Stimulated activated naive CD4-positive, alpha-beta T cell treated with Interleukin-2 at 50 U/mL for 16 hours (primary cell): ENCODE data around the gene UBE2V1.

Experiments used
- DNase-seq: peaks from one replicate; lab custom pipeline; 2025; lab: John Stamatoyannopoulos, UW

Gene UBE2V1

DNA sequence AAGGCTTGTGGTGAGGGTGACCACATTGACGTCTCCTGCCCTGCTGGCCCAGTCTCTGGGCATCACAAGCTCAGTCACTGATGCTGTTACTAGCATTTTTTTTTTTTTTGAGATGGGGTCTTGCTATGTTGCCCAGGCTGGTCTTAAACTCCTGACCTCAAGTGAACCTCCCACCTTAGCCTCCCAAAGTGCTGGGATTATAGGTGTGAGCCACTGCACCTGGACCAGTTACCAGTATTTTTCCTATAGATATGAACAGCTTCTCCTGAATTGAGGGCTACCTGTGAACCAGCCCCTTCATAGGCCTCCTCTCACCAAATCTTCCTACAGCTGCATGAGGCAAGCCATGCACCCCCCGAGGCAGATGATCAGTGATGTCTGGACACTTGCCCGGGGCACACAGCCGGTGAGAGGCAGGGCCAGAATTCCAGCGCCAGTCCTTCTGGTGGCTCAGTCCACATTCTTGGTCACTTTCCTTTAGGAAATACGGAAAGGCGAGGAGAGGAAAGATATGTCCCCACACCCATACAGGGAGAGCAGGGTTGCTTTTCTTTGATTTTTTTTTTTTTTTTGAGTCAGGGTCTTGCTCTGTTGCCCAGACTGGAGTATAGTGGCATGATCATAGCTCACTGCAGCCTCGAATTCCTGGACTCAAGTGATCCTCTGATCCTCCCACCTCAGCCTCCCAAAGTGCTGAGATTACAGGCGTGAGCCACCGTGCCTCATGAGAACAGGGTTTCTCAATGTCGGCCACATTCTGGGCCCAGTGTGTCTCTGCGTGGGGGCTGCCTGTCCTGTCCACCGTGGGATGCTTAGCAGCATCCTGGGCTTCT lies 50.7 kb downstream of the UBE2V1 start:
- no peak for DNase-seq

DNA sequence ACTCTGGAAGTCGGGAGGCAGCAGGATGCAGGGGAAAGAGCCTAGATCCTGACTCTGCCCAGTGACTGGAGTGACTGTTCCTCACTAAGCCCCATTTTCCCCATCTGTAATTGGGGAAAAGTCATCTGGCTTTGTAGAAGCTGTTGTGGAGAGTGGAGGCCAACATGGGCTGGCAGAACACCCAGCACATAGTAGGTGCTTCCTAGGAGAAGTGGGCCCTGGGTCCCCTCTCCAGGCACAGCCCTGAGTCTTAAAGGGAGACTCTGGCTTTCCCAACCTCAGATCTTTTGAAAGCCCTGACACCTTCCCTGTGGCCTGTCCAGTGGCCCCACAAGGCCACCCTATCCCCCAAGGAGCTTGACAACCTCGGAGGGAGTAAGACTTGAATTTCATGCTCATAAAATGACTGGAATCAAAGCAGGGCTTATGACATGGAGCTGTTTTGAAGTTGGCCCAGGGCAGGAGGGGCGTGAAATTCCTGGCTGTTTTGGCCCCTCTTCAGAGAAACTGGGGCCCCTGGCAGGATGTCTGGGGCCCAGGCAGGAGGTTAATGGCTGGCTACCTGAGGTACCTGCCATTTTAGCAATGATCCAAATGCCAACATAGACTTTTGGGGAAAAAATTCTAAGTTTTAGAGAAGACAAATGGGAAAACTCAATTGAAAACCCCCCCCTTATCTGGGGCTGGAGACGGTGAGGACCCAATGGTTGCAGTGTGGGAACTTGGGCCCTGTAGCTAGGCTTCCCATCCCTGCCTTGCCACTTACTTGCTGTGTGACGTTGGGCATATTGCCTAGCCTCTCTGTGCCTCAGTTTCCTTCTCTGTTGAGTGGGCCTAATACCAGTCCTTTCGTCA lies 51.6 kb downstream of the UBE2V1 start:
- no peak for DNase-seq

DNA sequence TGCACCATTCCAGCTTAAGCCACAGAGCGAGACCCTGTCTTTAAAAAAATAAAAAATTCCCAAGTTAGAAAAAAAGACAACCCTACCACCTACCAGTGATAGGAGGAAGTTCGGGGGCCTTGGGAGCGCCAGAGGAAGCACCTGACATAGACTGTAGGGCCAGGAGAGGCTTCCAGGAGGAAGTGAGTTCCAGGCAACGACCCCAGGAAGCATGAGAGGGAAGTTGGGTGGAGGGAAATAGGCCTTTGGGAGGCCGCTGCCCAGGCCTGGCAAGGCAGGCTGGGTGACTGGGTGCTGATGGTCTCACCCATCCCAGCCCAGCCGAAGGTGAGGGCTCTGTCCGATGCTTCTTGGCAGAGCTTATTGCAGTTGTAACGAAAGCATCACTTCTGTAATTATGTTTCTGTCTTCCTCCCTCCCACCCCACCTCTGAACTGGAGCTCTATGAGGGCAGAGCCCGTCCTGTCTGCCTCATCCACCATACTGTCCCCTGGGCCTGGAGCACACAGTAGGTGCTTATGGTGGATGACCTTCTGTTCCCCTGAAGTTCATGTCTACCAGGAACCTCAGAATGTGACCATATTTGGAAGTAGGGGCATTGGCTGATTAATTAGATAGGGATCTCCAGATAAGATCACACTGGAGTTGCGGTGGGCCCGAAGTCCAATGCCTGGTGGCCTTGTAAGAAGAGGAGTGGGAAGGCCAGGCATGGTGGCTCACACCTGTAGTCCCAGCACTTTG lies 54.1 kb downstream of the UBE2V1 start:
- no peak for DNase-seq

DNA sequence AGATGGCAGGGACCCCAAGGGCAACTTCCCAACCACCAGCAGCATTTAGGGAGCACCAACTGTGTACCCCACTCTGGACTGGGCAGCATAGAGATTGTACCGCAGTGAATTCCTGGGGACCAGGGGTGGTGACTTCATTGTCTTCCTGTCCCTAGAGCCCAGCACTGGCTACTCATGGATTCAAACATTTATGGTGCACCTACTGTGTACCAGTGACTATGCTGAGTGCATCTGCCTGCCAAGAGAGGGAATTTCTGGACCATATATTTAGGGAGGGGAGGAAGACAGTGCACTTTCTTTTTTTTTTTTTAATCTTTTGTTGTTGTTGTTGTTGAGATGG lies 55.3 kb downstream of the UBE2V1 start:
- no peak for DNase-seq

DNA sequence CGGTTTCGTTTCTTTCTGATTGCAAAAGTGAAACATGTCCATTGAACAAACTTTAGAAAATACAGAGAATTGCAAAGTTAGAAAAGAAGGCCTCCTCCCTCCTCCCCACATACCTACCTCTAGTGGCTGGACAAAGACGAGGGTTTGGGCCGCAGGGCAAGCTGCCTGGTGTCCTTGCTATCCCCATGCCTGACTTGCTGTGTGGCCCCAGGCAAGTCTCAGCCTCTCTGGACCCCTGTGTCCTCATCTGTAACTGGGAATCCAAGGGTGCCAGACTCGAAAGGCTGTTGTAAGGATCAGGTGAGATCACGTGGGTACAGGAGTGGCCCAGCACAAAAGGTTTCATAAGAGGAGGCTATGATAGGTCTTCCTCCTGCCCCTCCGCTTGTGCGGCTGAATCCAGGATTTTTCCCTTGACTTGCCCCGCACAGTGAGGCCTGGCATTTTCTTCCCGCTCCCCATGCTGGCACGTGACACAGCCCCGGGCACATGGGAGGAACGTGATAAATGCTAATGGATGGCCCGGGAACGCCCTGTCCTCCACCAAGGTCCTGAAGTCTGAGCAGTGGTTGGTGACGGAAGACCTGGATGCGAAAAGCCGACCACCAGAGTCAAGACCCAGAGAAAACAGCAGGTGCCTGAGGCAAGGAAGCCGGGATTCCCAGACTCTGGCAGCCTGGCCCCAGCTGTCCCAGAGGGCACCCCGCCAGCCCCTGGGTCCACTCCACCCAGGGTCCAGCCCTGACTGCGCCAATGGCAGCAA lies 55.8 kb downstream of the UBE2V1 start:
- no peak for DNase-seq

DNA sequence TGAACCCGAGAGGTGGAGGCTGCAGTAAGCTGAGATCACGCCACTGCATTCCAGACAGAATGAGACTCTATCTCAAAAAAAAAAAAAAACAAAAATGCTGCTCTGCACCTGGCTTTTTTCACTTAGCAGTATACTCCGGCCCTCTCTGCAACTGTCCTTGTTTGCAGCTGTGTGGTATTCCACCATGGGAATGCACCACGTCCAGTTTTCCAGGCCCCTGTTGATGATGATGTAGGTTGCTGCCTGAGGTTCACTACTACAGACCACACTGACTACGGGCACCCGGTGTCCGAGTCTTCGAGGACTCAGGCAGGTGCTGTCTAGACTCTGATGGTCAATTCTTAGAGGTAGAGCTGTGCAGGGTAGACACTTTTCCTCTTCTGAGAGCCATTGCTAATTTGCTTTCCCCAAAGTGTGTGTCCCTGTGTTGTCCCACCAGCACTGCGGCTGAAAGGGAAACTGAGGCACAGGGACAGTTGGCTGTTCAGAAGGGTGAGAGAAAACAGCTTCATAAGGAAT lies 56.5 kb downstream of the UBE2V1 start:
- DNase-seq: no peak

DNA sequence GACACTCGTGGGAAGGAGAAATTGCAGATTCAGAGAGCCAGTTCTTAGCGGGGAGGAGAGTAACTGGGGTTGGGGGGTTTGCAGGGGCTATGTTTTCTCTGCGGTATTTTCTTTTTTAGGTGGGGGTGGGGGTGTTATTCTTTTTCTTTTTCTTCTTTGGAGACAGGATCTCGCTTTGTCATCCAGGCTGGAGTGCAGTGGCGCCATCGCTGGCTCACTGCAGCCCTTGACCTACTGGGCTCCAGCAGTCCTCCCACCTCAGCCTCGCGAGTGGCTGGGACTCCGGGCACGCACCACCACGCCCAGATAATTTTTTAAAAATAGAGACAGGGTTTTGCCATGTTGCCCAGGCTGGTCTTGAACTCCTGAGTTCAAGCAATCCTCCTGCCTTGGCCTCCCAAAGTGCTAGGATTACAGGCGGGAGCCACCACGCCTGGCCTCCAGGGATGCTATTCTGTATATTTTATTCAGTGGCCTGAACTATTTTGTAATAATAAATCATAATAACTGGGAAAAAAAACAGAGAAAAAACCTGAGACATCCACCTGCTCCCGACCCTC lies 57.3 kb downstream of the UBE2V1 start:
- no peak for DNase-seq

DNA sequence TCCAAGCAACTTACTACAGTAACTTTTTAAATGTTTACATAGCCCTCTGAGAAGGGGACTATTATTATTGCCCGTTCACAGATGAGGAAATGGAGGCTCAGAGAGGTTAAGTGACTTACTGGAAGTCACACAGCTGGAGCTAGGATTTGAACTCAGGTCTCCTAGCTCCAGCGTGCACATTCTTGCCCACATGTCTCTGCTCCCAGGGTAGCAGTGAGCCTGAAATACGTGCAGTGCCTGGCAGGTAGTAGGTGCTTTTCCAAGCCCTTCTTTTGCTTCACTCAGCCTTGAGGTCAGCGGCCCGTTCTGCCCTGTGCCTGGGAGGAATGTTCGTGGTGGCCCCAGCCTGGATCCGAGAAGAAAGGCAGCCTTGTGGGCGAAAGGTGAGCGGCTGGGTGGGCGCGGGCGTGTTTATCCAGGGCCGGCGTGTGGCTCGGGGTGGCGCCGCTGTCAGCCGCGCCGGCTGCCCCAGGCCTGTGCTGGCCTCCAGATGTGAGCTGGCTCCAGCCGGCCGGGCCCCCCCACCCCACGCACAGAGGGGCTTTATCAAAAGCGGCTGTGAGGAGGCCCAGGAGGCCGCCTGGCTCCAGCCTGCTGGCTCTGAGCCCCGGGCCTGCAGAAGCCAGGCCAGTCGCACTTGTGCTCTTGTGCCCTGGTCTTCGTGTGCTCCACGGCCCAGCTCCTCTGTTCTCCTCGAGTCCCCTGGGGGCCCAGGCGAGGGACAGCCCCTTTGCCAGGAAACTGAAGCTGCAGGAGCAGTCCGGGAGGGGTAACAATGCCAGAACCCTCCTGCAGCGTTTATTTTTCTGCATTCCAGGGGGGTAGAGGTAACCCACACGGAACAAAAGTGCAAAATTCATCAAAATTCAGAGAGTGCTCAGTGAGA lies 58.1 kb downstream of the UBE2V1 start:
- DNase-seq: no peak

DNA sequence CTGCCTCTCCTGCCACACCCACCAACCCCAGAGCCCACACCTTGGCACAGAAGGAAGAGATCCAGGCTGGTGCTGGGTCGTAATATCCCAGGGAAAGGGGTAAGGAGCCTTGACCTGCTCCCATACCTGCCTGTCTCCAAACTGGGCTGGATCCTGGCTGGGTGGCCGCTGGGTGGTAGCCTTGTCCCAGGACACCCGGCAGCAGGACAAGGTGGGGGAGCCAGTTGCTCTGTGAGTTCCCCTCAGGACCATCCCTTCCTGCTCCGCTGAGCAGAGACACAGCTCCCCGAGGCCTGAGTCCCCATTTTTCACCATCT lies 58.8 kb downstream of the UBE2V1 start:
- no peak for DNase-seq

DNA sequence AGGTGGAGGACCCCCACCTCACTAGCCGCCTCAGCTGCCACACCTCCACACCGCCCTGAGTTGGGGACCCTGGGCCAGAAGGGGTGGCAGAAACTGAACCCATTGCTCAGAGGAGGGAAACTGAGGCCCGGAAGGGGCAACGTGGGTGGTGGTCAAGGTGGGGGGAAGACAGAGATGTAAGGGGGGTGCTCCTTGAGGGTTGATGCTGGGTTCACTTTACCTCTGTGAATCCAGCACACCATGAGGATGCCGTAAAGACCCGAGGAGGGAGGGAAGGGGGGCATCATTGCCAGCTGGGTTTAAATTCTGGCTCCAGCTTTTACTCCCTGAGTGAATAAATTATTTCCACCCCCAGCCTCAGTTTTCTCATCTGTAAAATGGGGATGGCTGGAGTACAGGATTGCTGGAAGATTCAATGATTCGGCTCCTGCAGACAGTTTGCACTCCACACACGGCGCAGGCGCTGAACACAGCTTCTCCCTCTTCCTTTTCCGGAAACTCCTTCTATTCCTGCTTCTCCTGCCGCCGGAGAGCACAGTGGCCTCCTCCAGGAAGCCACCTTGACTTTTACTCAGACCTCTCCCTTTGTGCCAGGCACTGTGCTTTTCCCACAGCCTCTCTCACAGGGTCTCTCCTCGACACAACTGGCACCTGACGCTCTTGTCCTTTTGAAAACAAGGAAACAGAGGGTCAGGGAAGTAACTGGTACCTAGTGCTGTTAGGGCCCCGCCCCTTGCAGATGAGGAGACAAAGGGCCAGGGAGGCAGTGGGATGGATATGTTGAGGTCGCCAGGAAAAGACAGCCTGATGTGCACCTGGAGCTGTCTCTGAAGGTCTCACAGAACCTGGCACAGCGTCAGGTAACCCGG lies 59.4 kb downstream of the UBE2V1 start:
- no peak for DNase-seq

DNA sequence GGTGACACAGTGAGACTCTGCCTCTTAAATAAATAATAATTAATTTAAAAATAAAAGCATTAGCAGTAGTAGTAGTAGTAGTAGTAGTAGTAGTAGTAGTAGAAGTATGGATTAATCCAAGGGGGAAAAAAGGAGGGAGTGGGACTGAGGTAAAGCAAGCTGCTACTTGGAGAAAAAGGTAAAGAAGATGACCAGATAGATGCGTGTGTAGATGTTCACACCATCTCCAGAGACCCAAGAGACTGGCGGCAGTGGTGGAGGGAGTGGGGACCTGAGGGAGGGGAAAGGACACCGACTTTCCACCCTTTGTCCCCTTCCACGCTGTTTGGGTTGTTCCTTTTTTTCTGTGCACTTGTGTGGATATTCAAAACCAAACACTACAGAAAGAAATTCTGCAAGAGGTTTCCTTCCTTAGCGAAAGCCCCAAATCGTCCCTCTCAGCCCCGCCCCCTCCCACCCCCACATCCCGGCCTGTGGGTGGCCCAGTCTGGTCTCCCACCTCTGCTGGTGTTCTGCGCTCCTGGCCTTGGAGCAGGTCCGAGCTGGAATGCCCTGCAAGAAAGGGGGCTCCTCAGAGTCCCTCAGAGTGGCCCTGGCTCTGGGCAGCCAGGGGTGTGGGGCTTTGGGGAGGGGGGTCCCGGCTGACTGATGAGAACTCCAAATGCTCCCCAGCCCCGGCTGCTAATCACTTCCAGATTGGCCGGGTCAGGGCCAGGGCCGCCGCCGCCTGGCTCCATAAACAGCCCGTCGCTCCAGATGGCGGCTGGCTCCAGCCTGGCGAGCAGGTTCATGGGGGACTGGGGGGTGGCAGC lies 60.2 kb downstream of the UBE2V1 start:
- DNase-seq: no peak

DNA sequence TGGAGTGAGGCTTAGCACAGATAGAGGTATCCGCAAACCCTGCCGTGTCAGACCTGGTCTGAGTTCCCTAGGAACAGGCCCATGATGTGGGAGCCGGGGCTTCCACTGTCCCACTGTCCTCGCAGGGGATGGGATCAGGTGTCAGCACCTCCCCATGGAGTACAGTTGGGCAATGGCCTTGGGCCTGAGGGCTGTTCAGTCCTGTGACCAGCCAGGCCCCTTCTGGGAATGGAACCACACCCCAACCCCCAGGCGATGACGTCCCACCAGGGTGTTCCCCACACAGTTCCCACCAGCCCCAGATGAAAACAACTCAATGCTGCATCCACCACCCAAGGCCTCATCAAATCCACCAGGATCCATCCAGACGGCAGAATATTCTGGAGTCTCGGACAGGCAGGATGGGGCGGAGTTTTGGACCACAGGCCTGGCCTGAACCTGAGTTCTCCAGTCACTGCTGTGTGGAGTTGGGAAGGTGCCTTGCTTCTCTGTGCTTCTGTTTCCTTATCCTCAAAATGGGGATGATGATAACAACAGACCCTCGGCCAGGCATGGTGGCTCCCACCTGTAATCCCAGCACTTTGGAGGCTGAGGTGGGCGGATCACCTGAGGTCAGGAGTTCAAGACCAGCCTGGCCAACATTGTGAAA lies 62.2 kb downstream of the UBE2V1 start:
- DNase-seq: no peak

DNA sequence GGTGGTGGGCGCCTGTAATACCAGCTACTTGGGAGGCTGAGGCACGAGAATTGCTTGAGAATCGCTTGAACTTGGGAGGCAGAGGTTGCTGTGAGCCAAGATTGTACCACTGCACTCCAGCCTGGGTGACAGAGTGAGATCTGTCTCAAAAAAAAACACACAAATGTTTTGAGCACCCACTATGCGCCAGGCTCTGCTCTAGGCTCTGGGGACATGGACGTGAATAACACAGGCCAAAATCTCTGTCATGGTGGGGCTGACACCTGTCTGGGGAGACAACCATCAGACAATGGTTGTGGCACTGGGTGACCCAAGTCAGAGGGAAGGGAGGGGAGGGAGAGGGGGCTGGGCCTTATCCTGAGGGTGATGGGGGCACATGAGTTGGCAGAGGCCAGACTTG lies 62.7 kb downstream of the UBE2V1 start:
- no peak for DNase-seq

DNA sequence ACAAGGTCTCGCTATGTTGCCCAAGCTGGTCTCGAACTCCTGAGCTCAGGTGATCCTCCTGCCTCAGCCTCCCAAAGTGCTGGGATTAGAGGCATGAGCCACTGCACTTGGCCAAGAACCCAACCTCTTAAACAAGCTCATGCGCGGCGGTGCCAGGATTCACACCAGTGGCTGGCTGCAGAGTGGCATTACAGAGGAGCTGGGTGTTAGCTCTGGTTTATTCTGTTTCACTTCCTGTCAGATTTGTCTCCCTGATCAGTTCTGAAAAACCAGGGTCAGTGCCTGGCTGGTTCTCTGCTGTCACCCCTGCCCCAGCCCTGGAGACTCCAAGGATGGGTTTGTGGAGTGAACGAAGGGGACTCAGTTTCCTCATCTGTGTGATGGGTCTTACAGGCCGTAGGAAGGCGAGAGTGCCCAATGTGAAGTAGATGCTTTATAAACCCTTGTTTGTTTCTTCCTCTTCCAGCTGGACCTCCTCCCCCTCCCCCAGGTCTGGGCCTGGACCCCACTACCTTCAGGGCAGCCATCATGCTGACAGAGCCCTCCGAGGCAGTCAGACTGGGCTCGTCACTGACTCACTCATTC lies 63.4 kb downstream of the UBE2V1 start:
- no peak for DNase-seq

DNA sequence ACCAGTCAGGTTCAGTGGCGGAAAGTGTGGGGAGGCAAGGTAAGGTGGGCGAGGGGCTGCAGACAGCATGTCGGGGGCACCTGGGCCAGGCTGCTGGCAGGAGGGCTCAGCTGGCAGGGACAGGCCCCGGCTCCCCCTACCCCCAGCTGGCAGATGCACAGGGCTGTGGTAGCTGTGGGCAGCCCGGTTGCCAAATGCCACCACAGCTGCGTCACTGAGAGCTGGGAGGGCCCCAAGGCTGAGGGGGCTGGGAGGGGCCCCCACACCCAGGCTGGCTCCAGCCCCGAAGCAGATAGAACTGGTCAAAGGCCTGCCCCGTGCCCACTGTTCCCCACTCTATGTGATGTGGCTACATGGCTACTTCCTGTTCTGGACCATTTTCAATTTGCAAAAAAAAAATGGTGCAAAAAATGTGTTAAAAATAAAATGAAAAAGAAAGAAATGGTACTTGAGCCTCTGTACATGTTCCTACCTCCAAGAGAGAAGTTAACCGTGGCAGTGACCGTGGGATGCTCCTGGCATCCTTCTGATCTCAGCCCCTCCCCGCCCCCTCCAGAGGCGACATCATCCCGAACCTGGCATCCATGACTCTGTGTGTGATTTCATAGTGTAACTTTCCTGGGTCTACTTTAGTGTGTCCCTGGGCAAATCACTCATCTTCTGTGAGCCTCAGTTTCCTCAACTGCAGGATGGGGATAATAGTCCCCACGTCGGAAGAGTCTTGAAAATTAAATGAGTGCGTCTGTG lies 64.4 kb downstream of the UBE2V1 start:
- no peak for DNase-seq

DNA sequence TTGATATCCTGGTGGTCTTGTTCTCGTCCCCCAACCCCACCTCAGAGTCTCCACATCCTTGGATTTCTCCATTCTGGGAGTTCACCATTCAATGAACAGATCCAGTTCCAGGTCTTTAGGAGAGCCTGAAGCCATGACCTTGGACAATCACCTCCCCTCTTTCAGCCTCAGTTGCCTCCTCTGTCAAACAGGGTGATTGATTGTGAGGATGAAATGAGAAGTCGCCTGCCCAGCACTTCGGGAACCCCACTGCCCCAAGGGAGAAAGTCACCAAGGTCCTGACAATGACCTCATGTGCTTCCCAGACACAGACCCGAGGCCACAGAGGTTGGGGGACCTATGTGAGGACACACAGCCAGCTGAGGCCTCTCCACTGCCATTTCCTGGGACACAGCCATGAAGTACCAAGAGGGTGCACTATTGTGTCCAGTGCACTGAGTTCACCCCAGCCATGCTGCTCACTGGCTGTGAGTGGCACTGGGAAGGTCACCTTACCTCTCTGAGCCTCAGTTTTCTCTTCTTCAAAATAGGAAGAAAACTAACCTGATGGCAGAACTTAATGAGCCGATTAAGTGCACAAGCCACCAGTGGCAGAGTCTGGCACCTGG lies 68.5 kb downstream of the UBE2V1 start:
- DNase-seq: no peak
